CD4-positive, alpha-beta T cell treated with Interleukin-21 for 1 hour (primary cell): ENCODE results near the gene GATA3.

Experiments used
- DNase-seq: peaks from one replicate; pipeline ENCODE4 v3.0.0-alpha.2; 2020

GATA3 gene

GRCh38 chr10:8037941-8038894 lies 16.3 kb upstream of the GATA3 start:
- peak; percentile 24 for DNase-seq

DNA sequence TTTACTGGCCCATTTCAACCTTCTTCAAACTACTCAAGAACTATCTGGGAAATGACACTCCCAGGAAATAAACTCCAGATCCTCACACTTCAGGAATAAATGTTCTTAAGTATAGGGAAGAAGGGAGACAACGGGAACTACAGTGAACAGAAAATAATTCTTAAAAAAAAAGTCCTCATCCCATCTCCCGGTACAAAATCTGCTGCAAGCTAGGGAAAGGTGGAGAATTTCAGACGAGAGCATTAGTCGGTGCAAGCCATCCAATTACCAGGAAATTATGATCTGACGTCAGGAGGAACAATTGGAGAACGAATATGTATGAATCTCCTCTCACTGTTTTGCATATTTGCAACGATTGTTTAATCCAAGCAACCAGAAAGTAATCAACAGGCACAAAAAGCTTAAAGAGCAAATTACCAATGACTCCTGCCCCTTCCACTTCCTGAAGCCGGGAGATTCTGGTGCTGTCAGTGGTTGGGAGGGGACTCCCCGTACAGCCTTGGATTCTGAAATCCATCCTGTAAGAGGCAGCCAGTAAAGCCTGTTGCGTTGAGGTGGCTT lies 15.1 kb upstream of the GATA3 start:
- peak; percentile 6 for DNase-seq

DNA sequence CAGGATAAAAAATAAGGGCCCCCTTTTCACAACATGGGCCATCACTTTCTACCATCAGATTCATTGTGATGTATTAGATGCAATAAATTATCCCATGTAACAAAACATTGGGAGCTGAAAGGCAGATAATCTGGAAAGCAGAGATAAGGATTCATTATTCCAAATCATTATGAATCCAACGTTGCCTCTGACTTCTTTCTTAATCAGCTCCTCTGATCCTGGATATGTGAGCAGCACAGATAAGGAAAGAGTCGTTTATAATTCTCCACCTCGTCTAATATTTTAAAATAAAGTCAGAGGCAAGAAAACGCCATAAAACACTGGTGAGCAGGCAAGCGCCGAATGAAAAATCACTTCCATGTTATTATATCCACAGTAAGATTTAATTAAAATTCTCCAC lies 13.8 kb upstream of the GATA3 start:
- DNase-seq = no peak

DNA sequence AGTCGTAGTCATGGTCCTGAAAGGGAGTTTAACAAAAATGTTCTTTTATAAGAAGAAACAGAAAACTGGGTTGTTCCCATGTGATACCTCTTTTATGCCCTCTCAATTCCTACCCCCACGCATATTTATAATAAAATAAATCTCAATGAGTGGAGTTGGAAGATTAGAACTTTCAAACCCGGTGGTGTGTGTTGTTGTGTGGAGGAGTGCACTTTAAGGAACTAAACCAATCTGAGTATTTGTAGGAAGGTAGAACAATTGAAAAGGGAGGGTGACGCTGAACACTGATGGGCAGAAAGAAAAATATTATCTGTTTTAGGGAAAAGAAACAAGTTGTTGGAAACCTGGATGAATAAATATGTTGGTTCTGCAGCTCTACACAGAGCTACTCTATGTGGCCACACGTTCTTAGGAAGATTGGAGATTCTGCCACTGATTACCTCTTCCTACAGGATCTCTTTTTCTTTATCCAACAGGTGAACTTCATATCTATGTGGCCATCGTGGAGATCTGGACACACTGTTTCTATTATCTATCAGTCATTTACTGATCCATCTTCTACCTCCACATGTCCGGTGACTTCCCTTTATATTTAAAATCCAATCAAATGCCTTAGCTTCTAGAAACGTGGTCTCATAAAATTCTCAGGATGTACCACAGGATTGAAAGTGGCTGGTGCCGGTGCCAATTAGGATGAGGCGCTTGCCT lies 13.1 kb upstream of the GATA3 start:
- no peak for DNase-seq

GRCh38 chr10:8041992-8042720 lies 12.3 kb upstream of the GATA3 start:
- no peak for DNase-seq

DNA sequence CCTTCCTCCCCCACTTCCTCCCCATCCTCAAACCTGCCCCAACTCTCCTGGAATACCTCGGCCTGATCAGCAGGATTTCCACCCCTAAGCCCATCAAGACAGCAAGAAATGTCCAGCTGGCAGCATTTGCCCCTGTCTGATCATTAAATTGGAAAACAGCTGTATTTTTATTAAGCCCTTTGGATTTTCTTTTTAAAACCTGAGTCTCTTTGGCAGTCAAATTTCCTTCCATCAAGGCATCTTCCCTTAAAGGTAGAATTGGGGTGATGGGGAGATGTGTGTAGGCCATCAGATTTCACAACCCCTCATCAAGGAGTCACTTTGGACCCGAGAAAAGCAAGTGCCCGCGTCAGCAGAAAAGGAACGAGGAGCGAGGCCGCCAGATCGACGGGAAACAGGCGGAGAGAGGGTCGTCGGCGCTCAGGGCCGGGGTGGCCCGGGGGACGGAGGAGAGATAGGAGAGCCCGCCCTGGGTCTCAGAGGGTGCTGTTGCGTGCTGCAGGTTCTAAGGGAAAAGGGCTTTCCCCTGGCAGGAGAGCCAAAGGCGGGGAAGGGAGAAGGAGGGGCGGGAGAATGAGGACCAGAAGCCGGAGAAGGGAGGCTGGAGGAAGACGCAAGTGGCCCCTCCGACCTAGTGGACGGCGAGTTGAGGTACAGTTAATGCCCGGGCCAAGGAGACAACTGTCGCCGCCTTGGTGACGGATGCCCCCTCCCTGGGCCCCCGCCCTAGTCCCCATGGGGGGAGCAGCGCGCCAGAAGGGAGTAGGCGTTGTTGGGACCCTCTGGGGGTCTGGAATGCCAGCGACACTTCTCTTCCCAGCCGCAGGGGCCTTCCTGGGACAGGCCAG lies 11.5 kb upstream of the GATA3 start:
- no peak for DNase-seq

DNA sequence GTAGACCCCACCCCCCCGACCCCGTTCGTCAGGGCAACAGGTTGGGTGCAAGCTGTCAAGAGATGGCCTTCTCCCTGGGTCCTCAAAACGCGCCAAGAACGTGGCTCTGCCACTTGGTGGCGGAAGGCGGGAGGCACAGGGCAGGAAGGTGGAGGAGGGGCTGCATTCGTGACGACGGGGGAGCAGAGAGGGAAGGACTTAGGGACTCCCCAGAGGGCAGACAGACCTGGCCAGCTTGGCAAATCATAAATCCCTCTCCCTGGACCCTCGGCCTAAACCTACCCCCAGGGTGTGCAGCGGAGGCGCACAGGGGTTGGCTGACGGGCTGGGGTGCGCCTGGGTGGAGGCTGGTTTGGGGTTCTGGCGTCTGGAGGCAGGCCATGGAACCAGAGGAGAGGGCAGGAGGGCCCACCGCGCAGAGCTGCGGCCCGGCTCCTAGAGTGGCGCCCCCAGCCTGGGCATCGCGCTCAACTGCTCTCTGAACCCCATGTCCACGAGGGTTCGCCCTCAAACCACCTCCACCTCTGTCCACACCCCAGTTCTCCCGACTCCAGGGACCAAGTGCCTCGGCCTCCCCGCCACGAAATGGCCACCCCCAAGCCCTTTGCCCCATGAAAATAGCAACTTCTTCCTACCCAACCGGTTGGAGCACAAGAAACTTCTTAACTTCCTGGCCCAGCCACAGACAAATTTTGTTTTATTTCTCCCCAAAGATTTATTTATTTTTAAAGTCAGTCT lies 10.8 kb upstream of the GATA3 start:
- DNase-seq = peak; percentile 57

DNA sequence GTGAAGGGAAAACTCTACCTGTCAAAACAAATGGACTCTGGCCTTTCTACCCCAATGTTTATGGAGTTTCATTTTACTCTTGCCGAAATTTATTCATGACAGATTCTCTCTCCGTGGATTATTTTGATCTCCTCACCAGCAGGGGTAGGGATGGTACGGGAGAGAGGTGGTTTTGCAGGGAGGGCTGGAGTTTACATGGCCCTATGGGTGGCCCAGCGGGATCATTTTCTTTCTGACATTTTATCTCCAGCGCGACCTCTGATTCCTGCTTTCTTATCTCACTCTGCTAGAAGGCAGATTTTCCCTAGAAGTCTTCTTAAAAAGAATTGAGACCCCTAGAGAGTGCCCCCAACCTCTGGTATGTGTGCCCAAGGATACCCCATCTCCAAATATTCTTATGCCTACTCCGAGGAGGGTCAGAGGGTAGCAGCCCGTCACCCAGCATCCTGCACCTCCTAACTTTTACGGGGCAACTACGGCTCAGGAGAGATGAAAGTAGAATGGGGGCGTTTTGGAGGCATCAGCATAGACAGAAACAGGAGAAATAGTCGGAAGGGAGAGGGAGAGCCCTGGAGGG lies 10.1 kb upstream of the GATA3 start:
- DNase-seq = no peak

DNA sequence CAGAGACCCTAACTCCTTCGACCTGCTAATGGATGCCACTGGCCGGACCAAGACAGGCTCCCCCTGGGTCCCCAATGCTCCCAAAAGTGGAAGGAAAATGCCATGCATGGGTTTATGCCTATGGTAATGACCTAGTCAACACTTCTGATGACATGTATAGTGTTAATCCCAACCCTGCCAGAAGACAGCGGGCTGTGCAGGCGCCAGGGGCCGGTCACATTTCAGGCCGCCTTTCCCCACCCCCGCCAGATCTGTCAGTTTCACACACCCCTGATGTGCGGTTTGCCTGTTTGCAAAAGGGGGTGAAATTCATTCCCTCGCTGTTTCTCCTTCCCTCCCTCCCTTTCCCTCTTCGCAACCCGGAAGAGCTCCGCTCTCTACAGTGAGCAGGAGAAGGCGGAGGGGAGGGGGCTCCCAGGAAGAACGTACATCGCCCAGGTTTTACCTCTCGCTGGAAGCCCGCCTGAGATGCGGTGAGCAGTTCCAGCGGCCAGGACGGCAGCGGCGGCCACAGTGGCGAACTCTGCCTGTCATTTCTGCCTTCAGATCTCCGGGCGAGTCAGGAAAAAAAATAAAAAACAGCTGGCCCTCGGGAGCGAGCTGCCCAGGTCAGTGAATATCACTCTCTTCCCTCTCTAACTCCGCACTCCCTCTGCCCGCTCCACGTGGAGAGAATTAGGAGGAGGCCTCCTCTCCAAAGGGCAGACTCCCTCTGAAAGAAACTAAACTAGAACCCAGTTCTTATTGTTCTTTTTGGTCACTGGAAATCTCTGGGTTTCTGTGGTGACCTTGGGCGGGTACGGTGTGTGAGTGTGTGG lies 9.4 kb upstream of the GATA3 start:
- DNase-seq = no peak

- no peak for DNase-seq
Observed at GRCh38 chr10:8045726-8046494, 8.6 kb upstream of the GATA3 start.

GRCh38 chr10:8047452-8048280 lies 6.8 kb upstream of the GATA3 start:
- no peak for DNase-seq

- DNase-seq = peak; percentile 86
Observed at GRCh38 chr10:8048281-8049008, 6.0 kb upstream of the GATA3 start.

GRCh38 chr10:8049045-8049864 lies 5.2 kb upstream of the GATA3 start:
- DNase-seq = no peak

- DNase-seq = no peak
Observed at GRCh38 chr10:8049865-8050555, 4.5 kb upstream of the GATA3 start.

GRCh38 chr10:8050556-8051108 lies 3.9 kb upstream of the GATA3 start:
- no peak for DNase-seq
